Loucy (cell line): ENCODE measurements around the gene ASCL2.

Experiments used
- EZH2phosphoT487 ChIP-seq: fragments of 200-600 bp; IDR thresholded peaks from 2 replicates; pipeline ENCODE4 v1.6.1; 2018; ENCODE audit warnings: antibody characterized with exemption, mild to moderate bottlenecking, moderate library complexity, borderline replicate concordance
- TF ChIP-seq, protein P1 (sequence below): fragments of 200-600 bp; sonication (generic); conservative IDR thresholded peaks from 2 replicates; pipeline ENCODE4 v1.5.1; 2014; ENCODE audit warnings: mild to moderate bottlenecking, antibody characterized with exemption, low read length

DNA sequence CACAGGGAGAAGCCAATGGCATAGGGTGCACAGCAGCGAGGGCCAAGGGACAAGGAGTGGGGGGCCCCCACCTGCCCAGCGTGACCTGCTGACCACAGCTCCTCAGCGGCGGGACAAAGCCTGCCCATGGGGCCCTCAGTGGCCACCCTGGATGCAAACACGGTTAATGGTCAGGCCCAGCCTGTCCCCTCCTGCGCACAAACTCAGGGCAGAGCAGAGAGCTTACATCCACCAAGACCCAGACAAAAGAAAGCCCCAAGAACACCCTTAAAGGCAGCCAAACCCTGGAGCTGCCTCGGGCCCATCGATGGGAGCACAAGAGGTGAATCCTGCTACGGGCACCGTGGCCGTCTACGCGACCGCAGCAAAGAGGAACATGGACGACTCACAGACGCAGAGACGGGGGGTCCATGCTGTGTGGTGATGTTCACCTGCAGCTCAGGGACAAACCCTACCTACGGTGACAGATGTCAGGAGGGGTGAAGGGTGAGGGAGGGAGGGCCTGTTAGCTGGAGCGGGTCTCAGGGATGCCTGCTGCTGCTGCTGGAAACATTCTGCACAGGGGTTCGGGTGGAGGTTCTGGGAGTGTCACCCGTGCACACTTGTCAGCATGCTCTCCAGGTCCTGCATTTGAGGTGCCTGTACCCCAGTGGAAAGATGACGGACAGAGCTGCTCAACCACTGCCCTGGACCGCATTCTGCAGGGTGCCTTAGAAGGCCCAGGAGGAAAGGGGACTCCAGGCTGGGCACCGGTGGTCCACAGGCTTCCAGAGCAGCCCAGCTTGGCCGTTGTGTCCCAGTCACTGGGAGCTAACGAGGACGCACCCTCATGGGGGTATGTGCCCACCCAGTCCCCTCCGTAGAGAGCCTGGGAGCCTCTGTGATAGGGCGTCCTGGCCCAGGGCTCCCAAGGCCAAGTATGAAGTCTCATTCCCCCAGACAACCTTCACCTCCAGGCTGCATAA lies 11.6 kb downstream of the ASCL2 start:
- TF ChIP-seq, protein P1, sequence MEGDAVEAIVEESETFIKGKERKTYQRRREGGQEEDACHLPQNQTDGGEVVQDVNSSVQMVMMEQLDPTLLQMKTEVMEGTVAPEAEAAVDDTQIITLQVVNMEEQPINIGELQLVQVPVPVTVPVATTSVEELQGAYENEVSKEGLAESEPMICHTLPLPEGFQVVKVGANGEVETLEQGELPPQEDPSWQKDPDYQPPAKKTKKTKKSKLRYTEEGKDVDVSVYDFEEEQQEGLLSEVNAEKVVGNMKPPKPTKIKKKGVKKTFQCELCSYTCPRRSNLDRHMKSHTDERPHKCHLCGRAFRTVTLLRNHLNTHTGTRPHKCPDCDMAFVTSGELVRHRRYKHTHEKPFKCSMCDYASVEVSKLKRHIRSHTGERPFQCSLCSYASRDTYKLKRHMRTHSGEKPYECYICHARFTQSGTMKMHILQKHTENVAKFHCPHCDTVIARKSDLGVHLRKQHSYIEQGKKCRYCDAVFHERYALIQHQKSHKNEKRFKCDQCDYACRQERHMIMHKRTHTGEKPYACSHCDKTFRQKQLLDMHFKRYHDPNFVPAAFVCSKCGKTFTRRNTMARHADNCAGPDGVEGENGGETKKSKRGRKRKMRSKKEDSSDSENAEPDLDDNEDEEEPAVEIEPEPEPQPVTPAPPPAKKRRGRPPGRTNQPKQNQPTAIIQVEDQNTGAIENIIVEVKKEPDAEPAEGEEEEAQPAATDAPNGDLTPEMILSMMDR = no peak
- no peak for TF ChIP-seq EZH2phosphoT487
